ENCODE results near the gene POR.

DNA sequence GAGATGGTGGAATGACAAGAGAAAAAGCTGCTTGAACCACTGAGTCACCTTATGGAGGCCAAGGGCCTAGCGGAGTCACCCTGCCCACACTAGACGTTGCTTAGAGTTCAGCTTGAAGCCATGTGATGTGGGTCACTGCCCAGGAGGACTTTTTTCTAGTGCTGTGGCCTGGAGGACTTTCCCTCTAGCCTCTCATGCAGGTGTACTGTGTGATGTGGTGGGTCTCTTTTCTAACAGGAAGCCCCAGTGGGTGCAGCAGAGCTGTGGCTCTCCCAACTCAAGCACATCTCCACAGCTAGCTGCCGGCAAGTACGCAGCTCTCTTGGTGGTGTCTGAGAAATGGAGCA is 13.6 kb downstream of the POR start:
- TF ChIP-seq, protein P1, sequence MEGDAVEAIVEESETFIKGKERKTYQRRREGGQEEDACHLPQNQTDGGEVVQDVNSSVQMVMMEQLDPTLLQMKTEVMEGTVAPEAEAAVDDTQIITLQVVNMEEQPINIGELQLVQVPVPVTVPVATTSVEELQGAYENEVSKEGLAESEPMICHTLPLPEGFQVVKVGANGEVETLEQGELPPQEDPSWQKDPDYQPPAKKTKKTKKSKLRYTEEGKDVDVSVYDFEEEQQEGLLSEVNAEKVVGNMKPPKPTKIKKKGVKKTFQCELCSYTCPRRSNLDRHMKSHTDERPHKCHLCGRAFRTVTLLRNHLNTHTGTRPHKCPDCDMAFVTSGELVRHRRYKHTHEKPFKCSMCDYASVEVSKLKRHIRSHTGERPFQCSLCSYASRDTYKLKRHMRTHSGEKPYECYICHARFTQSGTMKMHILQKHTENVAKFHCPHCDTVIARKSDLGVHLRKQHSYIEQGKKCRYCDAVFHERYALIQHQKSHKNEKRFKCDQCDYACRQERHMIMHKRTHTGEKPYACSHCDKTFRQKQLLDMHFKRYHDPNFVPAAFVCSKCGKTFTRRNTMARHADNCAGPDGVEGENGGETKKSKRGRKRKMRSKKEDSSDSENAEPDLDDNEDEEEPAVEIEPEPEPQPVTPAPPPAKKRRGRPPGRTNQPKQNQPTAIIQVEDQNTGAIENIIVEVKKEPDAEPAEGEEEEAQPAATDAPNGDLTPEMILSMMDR (IDR thresholded peaks at IDR 0.05), result no peak
- TF ChIP-seq POLR2A (IDR thresholded peaks at IDR 0.05) (no peak), POLR2AphosphoS5 (IDR thresholded peaks at IDR 0.05) (no peak)
